Activated T-helper 1 cell treated with anti-CD3 and anti-CD28 coated beads, Interleukin-2, amount 50 U/mL, for 16 hours (primary cell): Measurements from ENCODE around the gene RERE.

ENCODE experiments used
- DNase-seq, 2 donors: peaks; one replicate each; pipeline ENCODE4 v3.0.0-alpha.2; 2020; ENCODE audit warnings: low read depth in 1 of 2, low spot score in 1 of 2

Gene RERE

GRCh38 chr1:8721679-8722324 lies 95.6 kb downstream of the RERE start:
- no peak for DNase-seq

GRCh38 chr1:8720347-8720746 lies 97.1 kb downstream of the RERE start:
- no peak for DNase-seq

GRCh38 chr1:8718850-8719361 lies 98.5 kb downstream of the RERE start:
- no peak for DNase-seq

- DNase-seq = no peak
These were observed 100.3 kb downstream of the RERE start for GRCh38 chr1:8717148-8717547.

GRCh38 chr1:8716238-8716637 lies 101.2 kb downstream of the RERE start:
- DNase-seq = no peak

- no peak for DNase-seq
These were observed 103.3 kb downstream of the RERE start for GRCh38 chr1:8714173-8714572.

- DNase-seq = no peak
These were observed 104.8 kb downstream of the RERE start for GRCh38 chr1:8712413-8713231.

GRCh38 chr1:8711873-8712412 lies 105.5 kb downstream of the RERE start:
- no peak for DNase-seq

GRCh38 chr1:8711151-8711550 lies 106.3 kb downstream of the RERE start:
- DNase-seq = no peak

GRCh38 chr1:8708259-8708658 lies 109.2 kb downstream of the RERE start:
- DNase-seq = no peak

- DNase-seq = no peak
These were observed 110.4 kb downstream of the RERE start for GRCh38 chr1:8706995-8707396.

- no peak for DNase-seq
These were observed 111.1 kb downstream of the RERE start for GRCh38 chr1:8706291-8706690.

GRCh38 chr1:8704866-8705506 lies 112.5 kb downstream of the RERE start:
- no peak for DNase-seq

GRCh38 chr1:8702850-8703810 lies 114.3 kb downstream of the RERE start:
- peak in 1 of 2 donors; percentile 24 for DNase-seq

- no peak for DNase-seq
These were observed 115.0 kb downstream of the RERE start for GRCh38 chr1:8702472-8702849.

- DNase-seq = no peak
These were observed 115.5 kb downstream of the RERE start for GRCh38 chr1:8701794-8702471.

- DNase-seq = no peak
These were observed 117.8 kb downstream of the RERE start for GRCh38 chr1:8699679-8700078.

- no peak for DNase-seq
These were observed 118.4 kb downstream of the RERE start for GRCh38 chr1:8698937-8699447.

- DNase-seq = no peak
These were observed 119.3 kb downstream of the RERE start for GRCh38 chr1:8698012-8698630.
